GM19452 (cell line): ENCODE data around the gene IL34.

Source experiments
- ATAC-seq: cut with Tn5 transposase; IDR thresholded peaks from one replicate; pipeline ENCODE4 v1.9.1; 2021; ENCODE audit not compliant: unreplicated experiment

The IL34 gene

GRCh38 chr16:70700101-70701020, 54.0 kb downstream of the IL34 start:
- ATAC-seq = no peak

GRCh38 chr16:70701036-70701435, 54.7 kb downstream of the IL34 start:
- no peak for ATAC-seq

GRCh38 chr16:70701596-70701995, 55.2 kb downstream of the IL34 start:
- ATAC-seq = no peak

GRCh38 chr16:70701998-70702397, 55.6 kb downstream of the IL34 start:
- no peak for ATAC-seq

- no peak for ATAC-seq
These were observed 56.3 kb downstream of the IL34 start for GRCh38 chr16:70702624-70703023.

- ATAC-seq = no peak
These were observed 56.9 kb downstream of the IL34 start for GRCh38 chr16:70703041-70703834.

- no peak for ATAC-seq
These were observed 57.5 kb downstream of the IL34 start for GRCh38 chr16:70703835-70704381.

- no peak for ATAC-seq
These were observed 58.2 kb downstream of the IL34 start for GRCh38 chr16:70704586-70704985.

GRCh38 chr16:70705056-70705455, 58.7 kb downstream of the IL34 start:
- ATAC-seq = no peak

GRCh38 chr16:70706948-70707465, 60.6 kb downstream of the IL34 start:
- no peak for ATAC-seq

GRCh38 chr16:70708366-70709246, 62.2 kb downstream of the IL34 start:
- ATAC-seq = no peak

- ATAC-seq = no peak
These were observed 63.1 kb downstream of the IL34 start for GRCh38 chr16:70709457-70709856.

- no peak for ATAC-seq
These were observed 63.6 kb downstream of the IL34 start for GRCh38 chr16:70709942-70710341.
